ENCODE results near the gene PTPRG. TPM values are rescaled to one million over a fixed set of nuclear protein-coding genes. Genes with fewer than 3 reads are reported as not detected.

Gene PTPRG
- total and polyA plus RNA-seq, 2 experiments from 2014 or later: 15.2 to 45.7 TPM

DNA sequence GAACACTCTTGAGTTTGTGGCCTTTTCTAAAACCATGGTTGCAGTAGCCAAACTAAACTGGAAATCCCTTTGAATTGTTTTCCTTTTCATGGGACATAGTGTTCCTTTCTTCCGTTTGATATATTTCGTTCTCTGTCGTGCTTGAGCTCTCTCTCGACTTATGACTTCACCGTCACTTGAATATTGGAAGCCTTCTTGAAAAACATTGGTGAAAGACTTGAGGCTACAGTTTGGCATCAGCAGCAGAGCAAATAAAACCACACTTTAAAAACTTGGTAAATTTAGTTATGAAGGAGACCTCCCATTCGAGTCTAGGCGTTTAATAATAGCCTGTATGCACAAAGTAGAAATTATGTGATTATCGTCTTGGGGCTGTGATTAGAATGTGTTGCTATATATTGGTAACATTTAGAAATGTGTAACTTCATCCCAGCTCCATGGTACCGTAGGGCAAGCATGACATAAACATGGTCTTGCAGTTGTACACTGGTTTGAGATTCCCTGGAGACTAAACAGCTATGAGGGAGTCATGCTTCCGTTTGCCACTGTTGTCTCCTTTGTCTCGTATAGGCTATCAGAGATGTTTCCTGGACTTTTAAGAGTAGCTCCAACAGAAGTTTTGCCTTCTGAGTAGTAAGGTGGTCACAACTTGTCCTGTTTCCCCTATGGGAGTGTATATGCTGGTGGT, 122.3 kb downstream of the PTPRG start:
- Histone ChIP-seq H3K9me3 (ENCODE audit: low read depth) (no peaks in the 10 kb centered on the region), H3K27me3 (no peaks in the 10 kb centered on the region), H3K4me3 (no peak overlapping the region), H3K36me3 (no peaks in the 10 kb centered on the region), H3K4me1 (ENCODE audit: low read depth) (peaks cover 12% of the 10 kb centered on the region), H3K27ac (no peak overlapping the region)
- no peak for TF ChIP-seq CTCF (IDR thresholded peaks at IDR 0.05; ENCODE audit: low read depth, low read length)
- DNase-seq (ENCODE audit: low read depth in 1 of 2, low spot score in 1 of 2): no peak

- no peak for DNase-seq (ENCODE audit: low read depth in 1 of 2, low spot score in 1 of 2)
- H3K27ac ChIP-seq: no peak overlapping the region
- no peaks in the 10 kb centered on the region for H3K36me3 ChIP-seq
- no peaks in the 10 kb centered on the region for H3K27me3 ChIP-seq
- no peak for TF ChIP-seq CTCF (IDR thresholded peaks at IDR 0.05; ENCODE audit: low read depth, low read length)
- H3K9me3 ChIP-seq (ENCODE audit: low read depth): no peaks in the 10 kb centered on the region
- no peak overlapping the region for H3K4me3 ChIP-seq
- peaks cover 12% of the 10 kb centered on the region for H3K4me1 ChIP-seq (ENCODE audit: low read depth)
Observed at GRCh38 chr3:61684386-61684785, 123.0 kb downstream of the PTPRG start.

DNA sequence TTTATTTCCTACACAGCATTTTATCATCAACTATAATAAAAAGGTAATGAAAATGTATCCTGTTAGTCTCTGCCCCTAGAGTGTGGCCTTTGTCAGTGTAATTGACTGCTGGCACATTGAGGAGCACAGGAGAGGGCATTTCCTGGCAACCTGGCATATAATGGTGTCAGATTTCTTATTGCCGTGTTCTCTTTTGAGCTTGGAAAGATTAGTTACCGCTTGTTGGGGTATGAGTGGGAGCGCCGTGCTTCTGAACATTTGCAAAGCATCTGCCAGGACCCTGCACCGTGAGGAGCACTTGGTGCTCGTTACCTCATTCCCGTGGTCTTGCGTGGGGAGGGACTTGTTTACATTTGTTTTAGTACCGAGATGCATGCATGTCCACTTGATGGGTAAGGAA, 124.4 kb downstream of the PTPRG start:
- no peak for DNase-seq (ENCODE audit: low read depth in 1 of 2, low spot score in 1 of 2)
- Histone ChIP-seq H3K4me1 (ENCODE audit: low read depth) (peaks cover 12% of the 10 kb centered on the region), H3K36me3 (no peaks in the 10 kb centered on the region), H3K27me3 (no peaks in the 10 kb centered on the region), H3K27ac (no peak overlapping the region), H3K9me3 (ENCODE audit: low read depth) (no peaks in the 10 kb centered on the region), H3K4me3 (no peak overlapping the region)
- no peak for TF ChIP-seq CTCF (IDR thresholded peaks at IDR 0.05; ENCODE audit: low read depth, low read length)

DNA sequence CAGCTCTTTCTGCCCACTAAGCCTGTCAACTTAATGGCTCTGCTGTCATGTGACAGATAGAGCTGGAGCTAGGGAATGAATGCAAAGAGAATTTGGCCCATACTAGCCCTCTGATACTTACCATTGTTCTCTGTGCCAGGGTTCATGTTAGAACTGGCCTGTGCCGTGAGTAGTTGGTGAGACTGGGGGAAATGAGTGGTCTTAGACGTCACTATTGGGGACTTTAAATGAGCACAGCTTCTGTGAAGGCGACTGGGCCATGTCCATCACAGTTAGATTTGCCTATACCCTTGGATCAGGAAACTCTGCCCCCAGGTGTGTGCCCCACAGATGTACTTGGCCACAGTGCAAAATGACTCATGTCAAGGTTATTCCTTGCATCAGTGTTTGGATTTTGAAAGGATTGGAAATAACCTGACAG, 124.9 kb downstream of the PTPRG start:
- Histone ChIP-seq H3K27me3 (no peaks in the 10 kb centered on the region), H3K9me3 (ENCODE audit: low read depth) (no peaks in the 10 kb centered on the region), H3K4me1 (ENCODE audit: low read depth) (peaks cover 12% of the 10 kb centered on the region), H3K27ac (no peak overlapping the region), H3K36me3 (no peaks in the 10 kb centered on the region), H3K4me3 (no peak overlapping the region)
- TF ChIP-seq CTCF (IDR thresholded peaks at IDR 0.05; ENCODE audit: low read depth, low read length): no peak
- DNase-seq (ENCODE audit: low read depth in 1 of 2, low spot score in 1 of 2): no peak

DNA sequence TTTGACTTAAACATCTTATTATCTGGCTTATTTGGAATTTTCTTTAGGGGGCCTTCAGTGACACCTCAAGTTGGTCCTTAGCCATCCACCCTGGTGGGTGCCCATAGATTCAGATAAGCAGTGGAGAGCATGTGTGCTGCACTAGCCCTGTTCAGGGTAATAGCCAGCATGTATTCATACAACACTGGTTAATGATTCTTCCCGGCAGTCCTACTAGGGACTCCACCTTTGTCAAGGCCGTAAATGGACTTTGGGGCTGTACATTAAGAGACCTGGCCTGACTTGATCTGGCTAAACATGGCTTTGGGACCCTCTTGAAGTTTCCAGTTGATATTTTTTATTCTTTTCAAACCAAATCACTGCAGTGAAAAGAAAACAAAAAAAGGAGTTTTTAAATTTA, 125.8 kb downstream of the PTPRG start:
- DNase-seq (ENCODE audit: low read depth in 1 of 2, low spot score in 1 of 2): no peak
- Histone ChIP-seq H3K27ac (no peak overlapping the region), H3K27me3 (no peaks in the 10 kb centered on the region), H3K36me3 (no peaks in the 10 kb centered on the region), H3K4me3 (no peak overlapping the region), H3K9me3 (ENCODE audit: low read depth) (no peaks in the 10 kb centered on the region), H3K4me1 (ENCODE audit: low read depth) (peaks cover 12% of the 10 kb centered on the region)
- TF ChIP-seq CTCF (IDR thresholded peaks at IDR 0.05; ENCODE audit: low read depth, low read length): no peak
